Astrocyte of the cerebellum (primary cell): ENCODE measurements around the gene CROT.

Source experiments
- DNase-seq: peaks from one replicate; pipeline ENCODE4 v3.0.0-alpha.2; 2011; ENCODE audit warnings: low read depth
- H3K4me3 ChIP-seq: 2 replicates; pipeline ENCODE4 v1.5.1; 2011; ENCODE audit warnings: mild to moderate bottlenecking, low read depth, low read length, moderate library complexity
- in situ Hi-C: cut with HindIII; loops from 2 replicates; pipeline ENCODE4 v1.10.0; 2017; ENCODE audit warnings: low sequenced_read_pairs
- TF ChIP-seq, protein P1 (sequence below): IDR thresholded peaks from 2 replicates; pipeline ENCODE4 v1.5.1; 2012; ENCODE audit warnings: low read length, low read depth, moderate library complexity, mild to moderate bottlenecking; ENCODE audit errors: missing control alignments

Gene CROT

DNA sequence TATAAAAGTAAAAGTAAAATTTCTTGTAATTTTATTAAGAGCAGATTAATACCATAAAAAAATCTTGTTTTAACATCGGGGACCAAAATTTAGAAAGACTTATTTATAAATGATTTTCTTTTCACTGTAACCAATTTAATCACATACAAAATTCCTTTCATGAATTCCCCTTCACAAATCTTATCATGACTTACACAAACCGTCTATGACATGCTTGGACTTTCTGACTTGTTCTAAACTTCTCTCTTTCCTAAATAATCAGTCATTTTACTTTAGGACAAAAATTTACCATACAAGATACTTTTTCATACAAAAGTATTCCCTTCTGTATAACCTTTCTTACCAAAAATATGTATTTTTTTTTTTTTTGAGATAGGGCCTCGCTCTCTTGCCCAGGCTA, 9.3 kb downstream of the CROT start:
- DNase-seq: no peak
- TF ChIP-seq, protein P1, sequence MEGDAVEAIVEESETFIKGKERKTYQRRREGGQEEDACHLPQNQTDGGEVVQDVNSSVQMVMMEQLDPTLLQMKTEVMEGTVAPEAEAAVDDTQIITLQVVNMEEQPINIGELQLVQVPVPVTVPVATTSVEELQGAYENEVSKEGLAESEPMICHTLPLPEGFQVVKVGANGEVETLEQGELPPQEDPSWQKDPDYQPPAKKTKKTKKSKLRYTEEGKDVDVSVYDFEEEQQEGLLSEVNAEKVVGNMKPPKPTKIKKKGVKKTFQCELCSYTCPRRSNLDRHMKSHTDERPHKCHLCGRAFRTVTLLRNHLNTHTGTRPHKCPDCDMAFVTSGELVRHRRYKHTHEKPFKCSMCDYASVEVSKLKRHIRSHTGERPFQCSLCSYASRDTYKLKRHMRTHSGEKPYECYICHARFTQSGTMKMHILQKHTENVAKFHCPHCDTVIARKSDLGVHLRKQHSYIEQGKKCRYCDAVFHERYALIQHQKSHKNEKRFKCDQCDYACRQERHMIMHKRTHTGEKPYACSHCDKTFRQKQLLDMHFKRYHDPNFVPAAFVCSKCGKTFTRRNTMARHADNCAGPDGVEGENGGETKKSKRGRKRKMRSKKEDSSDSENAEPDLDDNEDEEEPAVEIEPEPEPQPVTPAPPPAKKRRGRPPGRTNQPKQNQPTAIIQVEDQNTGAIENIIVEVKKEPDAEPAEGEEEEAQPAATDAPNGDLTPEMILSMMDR: no peak
- H3K4me3 ChIP-seq: no peak overlapping the region
- in situ Hi-C loops: no loop called here

DNA sequence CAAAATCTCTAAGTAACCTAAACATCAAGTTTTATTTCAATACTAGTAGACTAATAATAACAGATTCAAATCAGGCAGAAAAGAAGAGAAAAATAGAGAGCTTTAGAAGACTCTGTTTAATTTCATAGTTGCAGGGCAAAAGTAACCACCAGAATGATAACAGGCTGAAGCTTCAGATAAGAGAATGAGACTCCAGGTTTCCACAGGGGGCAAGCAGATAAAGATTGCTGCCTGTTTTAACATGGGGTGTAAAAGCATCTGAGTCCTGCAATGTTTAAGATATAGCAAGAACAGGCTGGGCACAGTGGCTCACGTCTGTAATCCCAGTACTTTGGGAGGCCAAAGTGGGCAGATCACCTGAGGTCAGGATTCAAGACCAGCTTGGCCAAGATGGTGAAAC, 11.0 kb downstream of the CROT start:
- H3K4me3 ChIP-seq: no peak overlapping the region
- TF ChIP-seq, protein P1: no peak
- no peak for DNase-seq
- in situ Hi-C loops: no loop called here

DNA sequence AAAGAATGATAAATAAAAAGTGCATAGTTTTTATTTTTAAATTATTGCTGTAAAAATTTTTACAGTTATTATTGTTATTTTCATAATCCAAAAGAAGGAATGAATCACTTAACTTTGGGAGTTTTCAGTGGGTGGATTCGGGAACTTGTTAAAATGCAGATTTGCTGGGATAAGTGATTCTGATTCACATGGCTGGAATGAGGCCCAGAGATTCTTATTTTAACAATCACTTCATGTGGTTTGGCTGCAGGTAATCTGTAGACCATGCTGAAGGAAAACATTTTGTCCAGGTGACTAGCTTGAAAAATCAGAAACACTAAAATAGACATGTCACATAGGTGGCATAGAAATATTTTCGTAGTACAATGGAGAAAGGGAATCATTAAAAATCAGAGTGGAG, 13.9 kb downstream of the CROT start:
- peak; percentile 74 for DNase-seq
- H3K4me3 ChIP-seq: no peak overlapping the region
- TF ChIP-seq, protein P1: no peak
- in situ Hi-C loops: no loop called here

DNA sequence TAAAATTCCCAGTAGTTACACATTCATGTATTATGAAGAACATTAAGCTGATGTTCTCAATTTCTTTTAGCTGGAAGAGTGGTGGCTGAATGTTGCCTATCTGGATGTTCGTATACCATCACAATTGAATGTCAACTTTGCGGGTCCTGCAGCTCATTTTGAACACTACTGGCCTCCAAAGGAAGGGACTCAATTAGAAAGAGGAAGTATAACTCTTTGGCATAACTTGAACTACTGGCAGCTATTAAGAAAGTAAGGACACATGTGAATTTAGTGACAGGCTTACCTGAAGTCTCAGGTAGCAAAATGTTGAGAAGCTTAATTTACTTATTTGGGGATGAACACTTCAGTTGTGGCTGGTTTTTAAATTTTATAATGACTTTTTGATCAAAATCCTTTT, 15.9 kb downstream of the CROT start:
- TF ChIP-seq, protein P1: no peak
- no peak for DNase-seq
- in situ Hi-C loops: no loop called here
- H3K4me3 ChIP-seq: no peak overlapping the region

DNA sequence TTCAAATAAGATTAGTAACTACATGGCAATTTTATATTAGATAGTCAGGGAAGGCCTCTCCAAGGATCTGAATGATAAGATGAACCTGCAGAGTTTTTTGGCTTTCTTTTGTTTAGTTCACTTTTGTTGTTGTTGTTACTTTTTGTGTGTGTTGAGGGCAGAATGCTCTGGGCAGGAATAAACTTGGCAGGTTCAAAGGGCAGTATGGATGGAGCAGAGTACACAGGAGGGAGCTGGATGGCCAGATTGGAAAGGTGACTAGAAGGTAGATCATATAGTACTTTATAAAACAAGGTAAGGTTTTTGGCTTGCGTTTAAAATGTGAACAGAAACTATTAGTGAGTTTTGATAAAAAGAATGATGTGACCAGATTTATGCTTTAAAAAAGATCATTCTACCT, 17.9 kb downstream of the CROT start:
- no peak for DNase-seq
- in situ Hi-C loops: no loop called here
- H3K4me3 ChIP-seq: no peak overlapping the region
- TF ChIP-seq, protein P1: no peak

DNA sequence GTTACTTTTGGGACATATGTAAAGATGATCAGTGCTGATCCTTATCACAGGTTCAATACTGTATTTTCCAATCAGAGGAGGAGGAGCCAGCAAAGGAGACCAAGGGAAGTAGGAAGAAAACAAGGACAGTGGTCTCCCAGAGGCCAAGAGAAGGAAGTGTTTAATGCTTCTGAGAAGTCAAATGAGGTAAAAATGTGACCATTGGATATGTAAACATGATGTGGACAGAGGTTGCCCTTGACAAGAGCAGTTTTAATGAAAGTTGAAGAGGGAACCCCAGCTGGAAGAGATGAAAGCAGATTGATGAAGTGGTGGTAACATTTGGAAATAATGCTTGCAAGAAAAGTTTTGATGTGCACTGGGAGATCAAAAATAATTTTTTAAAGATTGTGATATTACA, 18.8 kb downstream of the CROT start:
- TF ChIP-seq, protein P1: no peak
- no peak overlapping the region for H3K4me3 ChIP-seq
- DNase-seq: no peak
- in situ Hi-C loops: no loop called here

DNA sequence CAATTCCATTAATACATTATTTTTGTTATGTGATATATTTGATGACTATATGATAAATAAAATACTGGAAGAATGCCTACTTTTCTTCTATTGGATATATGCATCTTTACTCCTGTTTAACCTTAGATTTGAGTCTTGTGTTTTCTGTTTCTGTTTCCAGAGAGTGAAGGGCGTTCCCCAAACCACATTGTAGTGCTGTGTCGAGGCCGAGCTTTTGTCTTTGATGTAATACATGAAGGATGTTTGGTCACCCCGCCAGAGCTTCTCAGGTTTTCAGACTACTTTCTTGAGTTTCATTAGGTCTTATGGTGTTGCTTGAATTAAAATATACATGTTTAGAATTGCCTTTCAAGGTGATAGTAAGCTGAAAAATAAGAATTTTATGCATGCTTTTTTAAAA, 23.8 kb downstream of the CROT start:
- H3K4me3 ChIP-seq: no peak overlapping the region
- TF ChIP-seq, protein P1: no peak
- in situ Hi-C loops: no loop called here
- no peak for DNase-seq
